Stimulated activated CD4-positive, alpha-beta T cell treated with anti-CD3 and anti-CD28 coated beads, Interleukin-1b, Interleukin-23, amount 100 ng/mL, for 48 hours (primary cell): ENCODE data around the gene SLC25A45.
A peak's percentile ranks its signal among the peaks of the same experiment; 100 is the strongest.

Source experiments
- DNase-seq: peaks from one replicate; pipeline ENCODE4 v3.0.0-alpha.2; 2020

The SLC25A45 gene

DNA sequence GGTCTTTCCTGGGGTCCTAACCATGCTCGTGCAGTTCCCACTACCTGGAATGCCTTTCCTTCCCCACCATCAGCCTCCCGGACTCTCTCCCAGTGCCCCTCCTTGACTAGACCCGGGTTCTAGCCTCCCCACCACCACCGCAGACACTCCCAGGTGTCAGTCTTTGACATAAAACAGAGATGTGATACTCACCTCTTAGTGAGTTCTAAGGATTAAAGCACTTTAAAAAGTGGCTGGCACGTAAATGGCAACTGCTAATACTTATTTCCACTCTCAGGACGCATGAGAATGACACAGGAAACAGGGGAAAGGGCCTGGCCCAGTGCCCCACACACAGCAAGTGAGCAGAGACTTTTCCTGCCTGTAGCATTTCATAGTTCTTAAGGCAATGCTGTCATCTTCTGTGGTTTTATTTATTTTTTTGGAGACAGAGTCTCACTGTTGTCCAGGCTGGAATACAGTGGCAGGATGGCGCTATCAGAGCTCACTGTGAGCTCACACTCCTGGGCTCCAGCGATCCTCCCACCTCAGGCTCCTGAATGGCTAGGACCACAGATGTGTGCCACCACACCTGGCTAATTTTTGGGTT lies 1.9 kb upstream of the SLC25A45 start:
- DNase-seq = no peak

DNA sequence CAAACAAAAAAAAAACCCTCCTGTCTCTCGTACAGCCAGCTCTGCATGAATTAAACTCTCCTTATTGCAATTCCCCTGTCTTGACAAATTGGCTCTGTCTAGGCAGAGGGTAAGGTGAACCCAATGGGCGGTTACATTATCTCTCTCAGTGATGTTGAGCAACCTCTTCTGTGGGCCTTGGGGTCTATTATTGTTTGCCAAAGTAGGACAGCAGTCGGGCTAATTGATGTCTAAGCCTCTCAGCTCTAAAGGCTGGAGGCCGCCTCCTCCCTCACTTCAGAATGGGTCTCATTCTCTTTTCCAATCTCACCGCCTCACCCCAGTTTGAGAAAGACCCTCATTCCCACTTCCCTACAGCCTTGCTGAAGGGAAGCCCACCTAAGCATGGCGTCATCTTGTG lies 1.3 kb upstream of the SLC25A45 start:
- DNase-seq = no peak

DNA sequence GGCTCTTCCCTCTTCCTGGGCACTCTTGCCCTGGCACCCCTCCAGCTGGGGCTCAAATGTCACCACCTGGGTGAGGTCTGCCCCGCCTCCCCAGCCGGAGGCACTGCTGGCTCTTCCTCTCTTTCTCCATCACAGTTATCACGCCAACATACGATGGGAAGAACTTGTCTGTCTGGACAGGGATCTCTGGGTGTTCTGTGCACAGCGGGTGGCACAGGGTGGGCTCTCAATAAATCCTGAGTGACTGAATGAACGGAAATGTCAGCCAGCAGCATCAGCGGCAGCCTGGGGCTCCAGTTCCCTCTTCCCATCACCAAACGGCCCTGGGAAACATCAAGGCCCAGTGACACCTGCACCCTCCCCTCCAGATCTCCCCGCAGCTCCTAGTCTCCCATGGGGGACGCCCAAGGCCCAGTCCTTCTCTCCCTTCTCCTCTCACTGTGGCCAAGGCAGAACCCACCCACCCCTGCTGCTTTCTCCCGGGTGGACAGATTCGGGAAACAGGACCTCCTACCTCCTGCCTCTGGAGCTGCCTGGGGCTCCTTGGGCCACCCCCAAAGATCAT lies 440 bp upstream of the SLC25A45 start:
- DNase-seq = no peak

DNA sequence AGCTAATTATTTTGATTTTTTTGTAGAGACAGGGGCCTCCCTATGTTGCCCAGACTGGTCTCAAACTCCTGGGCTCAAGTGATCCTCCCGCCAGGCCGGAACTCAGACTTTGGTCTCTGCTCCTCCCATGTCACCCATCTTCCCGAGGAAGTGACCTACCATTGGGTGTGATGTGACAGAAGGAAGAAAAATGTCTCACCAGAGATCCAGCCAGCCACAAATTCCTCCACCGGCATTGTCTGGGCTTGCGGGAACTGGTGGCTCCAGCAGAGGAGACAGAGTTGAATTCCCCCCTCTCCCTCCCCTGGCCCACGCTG lies 772 bp downstream of the SLC25A45 start:
- no peak for DNase-seq

DNA sequence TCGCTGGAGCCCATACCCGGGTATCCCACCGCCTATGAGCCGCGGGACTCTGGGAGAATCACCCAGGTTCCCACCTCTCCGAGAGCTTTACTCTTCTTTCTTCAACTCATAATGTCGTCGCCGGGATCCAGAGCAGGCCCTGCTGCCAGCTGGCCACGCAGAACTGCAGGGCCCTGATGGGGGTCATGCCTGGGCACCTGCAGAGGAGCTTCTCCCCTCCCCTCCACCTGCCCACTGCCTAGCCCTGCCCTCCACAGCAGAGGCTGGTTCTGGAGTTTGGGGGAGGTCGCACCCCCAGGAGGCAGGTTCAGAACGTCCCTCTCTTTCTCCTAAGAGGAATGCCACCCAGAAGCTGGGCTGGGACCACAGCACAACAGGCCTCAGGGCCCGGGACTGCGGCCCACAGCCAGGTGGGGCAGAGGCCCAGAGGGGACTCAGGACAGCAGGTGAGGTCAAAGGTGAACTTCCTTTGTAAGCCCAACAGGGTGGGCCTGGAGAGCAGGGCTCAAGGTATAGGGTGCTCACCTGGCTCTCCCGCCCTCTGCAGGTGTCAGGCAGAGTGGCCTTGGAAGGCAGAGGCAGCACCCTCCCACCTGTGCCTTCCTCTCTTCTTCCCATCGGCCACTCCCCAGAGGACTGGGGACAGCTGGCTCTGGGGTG lies 1.9 kb downstream of the SLC25A45 start:
- no peak for DNase-seq

DNA sequence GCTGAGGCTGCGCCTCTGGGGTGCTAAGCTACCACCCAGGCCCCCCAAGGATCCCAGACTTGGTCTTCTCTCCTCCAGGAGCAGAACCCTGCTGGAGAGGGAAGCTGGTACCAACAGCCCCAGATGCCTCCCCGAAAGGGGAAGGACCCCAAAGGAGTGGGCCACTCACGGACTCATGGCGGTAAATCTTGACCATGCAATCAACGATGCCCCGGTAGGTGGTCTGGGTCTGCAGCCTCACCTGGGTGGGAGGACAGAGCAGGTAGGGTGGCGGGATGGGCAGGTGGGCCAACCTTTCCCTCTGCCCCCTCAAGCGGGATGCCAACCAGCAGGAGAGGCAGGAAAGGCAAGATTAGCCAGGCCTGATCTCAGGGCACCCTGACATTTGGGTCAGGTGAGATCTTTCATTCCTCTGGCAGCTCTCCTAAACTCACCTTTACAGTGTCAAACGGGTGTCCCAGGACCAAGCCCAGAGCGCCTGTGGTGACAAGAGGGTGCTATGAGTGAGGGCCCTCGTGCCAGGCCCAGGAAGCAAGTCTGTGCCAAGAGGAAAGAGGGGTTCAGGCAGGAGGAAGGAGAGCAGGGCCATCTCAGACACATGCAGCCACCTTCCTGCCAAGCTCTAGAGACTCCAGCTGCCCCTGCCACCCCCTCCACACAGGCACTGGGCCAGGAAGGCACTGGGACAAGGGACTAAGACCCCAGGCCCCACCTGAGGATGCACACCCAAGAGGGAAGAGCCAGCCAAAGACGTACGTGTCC lies 2.6 kb downstream of the SLC25A45 start:
- DNase-seq = no peak

DNA sequence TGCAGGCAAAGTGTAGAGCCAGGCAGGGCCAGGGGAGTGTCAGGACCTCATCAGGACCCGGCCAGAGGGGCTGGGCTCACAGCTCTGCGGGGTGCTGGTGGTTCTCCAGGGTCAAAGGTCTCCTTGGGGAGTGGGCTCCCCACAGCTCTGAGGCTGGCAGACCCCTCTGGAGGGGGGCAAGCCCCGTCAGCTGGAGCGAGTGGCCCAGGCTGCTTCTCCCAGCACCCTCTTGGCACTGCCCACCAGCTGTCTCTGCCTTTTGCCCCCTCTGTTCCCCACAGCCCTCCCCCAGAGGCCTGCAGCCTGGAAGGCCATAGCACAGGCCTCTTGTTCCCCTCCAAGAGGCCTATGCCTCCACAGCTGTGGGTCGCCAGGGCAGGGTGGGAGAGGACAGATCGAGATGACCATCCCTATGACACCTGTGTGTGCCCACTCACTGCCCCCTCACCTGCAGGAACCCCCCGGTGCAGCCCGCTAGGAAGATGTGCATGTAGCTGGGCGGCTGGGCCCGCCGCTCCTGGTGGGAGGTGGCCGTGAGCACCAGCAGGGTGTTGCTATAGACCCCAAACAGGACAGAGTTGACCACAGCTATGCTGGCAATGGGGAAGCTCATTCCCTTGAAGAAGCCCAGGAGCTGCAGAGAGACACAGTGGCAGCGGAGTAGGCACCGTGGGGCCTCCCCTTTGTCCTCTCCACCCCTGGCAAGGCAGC lies 3.4 kb downstream of the SLC25A45 start:
- DNase-seq = no peak

DNA sequence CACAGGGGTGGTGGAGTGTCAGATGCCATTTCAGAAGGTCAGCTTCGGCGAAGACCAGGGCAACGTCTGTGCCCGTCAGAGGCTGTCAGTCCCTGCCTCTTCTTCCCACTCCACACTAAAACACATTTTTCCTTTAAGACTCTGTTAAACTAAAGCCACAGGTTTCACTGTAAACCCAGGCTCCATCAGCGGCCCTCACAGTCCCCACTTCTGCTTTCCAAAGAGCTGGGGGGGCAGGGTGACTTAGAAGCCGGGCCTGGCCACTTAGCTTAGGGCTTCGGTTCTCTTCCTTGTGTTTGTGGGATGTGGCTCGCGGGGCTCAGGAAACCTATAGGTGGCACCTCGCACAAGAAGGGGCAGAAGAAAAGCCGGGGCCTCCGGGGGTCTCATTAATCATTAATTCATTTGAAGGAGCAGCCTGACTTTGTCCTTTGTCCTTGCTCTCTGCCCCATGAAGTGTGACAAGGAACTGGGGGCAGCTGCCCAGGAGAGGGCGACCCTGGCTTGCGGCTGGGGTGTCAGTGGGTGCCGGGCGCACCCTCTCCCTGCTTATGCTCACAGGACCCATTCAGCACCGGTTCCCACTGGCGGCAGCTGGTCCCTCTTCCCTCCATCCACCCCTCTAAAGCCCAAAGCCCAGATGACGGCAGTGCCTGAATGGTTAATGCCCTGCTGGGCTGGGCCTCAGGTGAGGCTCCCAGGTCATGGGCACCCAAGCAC lies 4.1 kb downstream of the SLC25A45 start:
- DNase-seq = no peak

DNA sequence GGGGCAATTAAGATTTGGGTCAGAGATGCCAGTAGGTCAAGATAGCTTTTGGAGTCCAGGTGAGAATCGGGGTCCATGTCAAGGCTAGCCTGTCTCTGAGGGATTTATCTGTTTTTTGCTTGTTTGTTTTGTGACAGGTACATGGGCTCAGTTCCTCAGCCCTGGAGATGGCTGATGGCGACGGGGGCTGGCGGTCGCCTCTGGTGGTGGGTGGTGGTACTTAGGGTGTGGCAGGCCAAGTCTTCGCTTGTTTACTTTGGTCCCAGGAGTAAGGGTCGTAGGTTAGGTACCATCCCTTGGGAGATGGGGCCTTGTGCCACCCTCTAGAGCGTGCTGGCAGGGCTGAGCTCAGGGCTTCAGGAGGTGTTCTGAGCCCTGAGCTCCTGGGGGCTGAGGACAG lies 4.7 kb downstream of the SLC25A45 start:
- DNase-seq = no peak

DNA sequence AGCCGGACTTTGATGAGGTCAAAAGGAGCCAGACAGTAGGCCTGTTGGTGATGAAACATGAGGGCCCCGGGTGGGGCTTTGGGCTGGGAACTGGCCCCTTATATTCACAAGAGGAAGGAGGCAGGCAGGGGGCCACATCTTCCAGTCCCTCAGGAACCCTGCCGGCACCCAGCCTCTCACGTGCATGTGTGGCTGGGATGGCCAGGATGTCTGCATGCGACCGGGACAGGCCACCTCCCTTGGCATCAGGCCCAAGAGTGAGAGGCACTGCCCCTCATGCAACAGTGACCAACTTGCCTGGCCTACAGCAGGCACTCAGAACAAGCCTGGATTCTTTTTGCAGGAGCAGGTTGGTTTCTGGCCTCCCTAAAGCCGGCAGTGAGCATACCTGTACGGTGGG lies 5.4 kb downstream of the SLC25A45 start:
- no peak for DNase-seq

DNA sequence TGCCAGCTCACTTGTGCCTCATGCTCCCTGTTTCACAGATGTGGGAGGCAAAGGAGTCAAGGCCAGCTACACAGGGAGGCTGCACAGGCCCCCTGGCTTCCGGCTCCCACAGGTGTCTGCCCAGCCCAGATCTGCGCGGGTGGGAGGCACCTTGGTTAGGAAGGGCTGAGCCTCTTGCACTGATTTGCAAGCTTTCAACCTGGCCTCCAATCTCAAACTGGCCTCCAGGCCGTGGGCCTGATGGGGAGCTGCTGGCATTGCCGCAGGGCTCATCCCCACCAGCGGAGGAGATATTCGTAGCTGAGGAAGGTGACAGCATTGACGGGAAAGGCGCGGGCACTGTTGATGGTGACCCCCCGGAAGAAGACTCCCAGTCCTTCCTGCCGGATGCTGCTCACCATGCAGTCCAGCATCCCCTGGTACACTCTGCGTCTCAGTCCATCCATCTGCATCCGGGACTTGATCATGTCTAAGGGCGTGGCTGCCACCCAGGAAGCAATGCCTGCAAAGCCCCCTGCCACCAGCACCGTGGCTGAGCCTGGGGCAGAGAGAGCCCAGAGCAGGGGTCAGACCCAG lies 6.2 kb downstream of the SLC25A45 start:
- DNase-seq = no peak

DNA sequence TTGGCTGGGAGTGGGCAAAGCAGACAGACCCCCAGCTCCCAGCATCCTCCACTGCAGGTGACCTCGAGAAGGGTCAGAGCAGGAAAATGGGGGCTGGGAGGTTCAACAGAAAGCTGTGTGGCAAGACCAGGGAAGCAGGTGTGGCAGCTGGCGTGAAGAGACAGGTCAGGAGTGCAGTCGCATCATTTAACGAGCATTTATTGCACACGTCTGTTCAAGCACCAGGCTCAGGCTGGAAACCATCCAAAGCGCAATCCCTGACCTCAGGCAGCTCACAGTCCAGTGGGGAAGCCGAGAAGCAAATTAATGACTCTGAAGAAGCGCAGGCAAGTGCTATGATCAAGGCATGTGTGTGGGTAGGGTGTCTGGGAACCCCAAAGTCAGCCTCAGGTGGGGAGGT lies 7.4 kb downstream of the SLC25A45 start:
- DNase-seq = no peak

DNA sequence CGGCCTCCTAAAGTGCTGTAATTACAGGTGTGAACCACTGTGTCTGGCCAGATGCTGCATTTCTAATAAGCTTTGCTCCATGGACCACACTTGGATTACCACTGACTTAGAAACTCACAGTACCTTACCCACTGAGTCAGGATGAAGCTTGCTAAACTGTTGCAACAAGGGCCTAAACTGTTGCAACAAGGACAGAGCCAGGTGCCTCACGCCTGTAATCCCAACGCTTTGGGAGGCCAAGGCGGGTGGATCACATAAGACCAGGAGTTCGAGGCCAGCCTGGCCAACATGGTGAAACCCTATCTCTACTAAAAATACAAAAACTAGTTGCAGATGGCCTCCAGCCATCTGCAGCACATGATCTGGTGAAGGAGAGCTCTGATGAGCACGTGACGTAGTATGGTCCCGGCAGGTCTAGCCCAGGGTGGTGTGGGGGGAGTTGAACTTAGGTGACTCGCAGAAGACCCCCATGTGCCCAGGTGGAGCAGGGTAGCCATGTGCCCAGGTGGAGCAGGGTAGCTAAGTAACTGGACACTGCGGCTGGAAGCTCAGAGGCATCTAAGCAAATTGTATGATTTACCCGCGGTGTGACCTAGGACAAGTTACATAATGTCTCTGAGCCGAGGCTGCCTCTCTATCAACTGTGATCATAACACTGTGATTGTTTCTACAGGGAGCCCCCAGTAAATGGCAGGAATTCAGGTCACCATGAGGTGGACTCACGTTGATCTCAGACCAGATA lies 8.4 kb downstream of the SLC25A45 start:
- no peak for DNase-seq

DNA sequence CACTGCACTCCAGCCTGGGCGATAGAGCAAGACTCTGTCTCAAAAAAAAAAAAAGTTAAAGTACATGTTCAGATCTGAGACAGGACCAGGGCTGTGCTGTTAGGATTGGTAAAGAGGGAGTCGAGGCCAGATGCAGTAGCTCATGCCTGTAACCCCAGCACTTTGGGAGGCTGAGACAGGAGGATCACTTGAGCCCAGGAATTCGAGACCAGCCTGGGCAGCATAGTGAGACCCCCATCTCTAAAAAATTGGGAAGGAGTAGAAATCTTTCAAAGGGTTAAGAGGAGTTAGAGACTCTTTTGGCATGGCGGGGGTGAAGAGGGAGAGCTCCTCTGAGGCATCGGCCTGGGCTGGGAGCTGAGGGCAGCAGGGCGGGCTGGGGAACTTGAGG lies 11.8 kb downstream of the SLC25A45 start:
- no peak for DNase-seq

DNA sequence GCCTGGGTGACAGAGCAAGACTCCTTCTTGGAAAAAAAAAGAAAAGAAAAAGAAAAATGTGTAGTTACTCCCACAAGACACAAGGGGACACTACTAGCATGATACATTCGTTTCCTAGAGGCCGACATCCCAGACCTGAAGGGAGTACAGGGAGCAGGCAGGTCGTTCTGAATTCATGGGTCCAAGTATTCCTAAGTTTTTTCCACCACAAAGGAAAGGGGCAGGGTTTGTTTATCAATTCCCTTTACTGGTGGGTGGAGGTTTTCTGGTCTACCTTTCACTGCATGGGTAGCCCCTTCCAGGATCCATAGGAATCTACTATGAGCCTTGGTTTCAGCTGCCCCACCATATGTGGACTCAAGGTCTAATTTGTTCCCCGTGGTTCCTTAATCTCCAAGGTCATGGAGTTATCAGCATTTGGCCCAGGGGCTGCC lies 16.1 kb downstream of the SLC25A45 start:
- no peak for DNase-seq

DNA sequence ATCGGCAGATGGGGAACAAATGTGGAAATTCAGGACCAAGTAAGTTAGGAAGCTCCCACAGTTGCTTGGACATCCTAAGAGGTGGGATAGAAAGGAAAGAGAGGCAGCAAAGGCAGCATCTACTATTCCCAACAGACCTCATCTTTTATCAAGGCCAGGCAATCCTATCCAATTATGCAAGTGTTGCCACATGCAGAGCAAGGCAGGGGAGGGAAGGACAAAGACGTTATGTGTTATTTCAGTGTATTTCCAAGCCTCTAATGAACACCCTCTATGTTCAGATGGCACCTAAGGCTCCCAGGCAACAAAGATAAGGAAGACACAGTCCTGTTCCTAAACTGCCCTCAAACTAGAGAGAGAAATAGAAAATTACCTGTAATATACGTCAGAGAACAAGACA lies 18.7 kb downstream of the SLC25A45 start:
- DNase-seq = no peak

DNA sequence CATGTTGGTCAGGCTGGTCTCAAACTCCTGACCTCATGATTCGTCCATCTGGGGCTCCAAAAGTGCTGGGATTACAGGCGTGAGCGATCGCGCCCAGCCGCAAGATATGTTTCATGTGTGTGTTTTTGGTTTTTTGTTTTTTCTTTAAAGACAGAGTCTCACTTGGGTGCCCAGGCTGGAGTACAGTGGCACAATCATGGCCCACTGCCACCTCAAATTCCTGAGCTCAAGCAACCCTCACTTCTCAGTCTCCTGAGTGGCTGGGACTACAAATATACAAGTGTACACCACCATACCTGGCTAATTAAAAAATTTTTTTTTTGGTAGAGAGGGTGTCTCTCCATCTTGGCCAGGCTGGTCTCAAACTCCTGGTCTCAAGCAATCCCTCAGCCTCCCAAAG lies 19.5 kb downstream of the SLC25A45 start:
- DNase-seq = no peak

DNA sequence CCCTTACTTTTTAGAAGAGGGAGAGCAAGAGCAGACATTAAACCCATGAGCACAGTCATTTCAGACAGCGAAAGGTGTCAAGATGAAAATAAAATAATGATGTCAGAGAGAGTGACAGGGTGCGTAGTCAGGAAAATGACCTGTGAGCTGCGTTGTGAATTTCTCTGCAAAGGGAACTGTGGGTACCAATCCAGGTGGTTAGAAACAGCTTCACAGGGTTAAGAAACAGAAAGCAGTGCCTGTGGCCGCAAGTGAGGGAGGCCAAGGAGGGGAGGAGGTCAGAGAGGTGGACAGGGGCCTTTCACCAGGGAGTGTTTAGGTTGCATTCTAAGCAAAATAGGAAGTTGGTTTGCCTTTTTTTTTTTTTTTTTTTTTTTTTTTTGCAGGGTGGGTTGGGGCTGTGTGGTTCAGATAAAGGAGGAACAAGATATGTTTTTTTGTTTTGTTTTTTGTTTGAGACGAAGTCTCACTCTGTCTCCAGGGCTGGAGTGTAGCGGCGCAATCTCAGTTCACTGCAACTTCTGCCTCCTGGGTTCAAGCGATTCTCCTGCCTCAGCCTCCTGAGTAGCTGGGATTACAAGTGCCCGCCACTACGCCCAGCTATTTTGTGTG lies 20.0 kb downstream of the SLC25A45 start:
- peak; percentile 33 for DNase-seq

DNA sequence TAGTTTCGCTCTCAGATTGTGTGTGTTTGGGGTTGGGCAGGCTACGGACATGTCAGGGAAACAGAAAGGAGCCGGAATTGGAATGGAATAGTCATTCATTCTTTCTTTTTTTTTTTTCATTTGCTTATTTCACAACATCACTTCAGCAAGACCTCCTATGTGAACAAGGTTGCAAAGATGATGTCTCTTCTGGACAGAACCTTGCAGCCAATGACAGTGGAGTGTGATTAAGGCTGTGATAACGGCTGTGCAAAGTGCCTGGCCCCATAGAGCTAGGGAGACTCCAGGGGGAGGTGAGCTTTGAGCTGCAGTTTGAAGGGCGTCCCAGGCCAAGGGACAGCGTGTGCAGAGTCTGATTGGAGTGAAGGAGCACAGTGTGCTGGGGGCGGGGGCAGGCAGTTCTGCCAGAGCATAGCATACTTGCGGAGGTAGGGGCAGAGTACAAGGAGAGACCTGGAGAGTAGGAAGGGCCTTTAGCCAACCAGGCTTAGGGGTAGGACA lies 24.5 kb downstream of the SLC25A45 start:
- no peak for DNase-seq

DNA sequence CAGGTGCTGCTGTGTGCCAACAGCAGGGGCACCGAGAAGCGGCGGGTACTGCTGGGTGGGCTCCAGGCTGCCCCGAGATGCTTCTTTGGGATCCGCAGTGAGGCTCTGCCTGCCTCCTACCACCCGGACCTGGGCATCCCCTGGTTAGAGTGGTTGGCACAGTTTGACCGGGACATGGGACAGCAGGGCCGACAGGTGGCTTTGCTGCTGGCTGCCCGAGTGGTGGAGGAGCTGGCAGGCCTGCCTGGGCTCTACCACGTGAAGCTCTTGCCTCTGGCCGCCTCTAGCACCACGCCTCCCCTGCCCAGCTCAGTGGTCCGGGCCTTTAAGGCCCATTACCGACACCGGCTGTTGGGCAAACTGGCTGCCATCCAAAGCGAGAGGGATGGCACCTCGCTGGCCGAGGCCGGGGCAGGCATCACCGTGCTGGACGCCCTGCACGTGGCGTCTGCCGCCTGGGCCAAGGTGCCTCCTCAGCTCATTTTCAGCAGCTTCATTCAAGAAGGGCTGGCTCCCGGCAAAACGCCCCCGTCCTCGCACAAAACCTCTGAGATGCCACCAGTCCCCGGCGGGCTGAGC lies 26.0 kb downstream of the SLC25A45 start:
- no peak for DNase-seq
